NCI-H2107 treated with DMSO at 0.1 percent for 48 hours (cell line): ENCODE results near the gene GTSE1.
"Not testable (repeated sequence)": the region's sequence is repeated elsewhere in the genome, so short reads cannot be mapped to it uniquely, and the experiment has no call there.

Experiments used
- DNase-seq: peaks from one replicate; lab custom pipeline; 2025; ENCODE audit not compliant: unreplicated experiment; lab: John Stamatoyannopoulos, UW

Gene GTSE1

GRCh38 chr22:46292173-46292572, 4.5 kb upstream of the GTSE1 start:
- DNase-seq, result no peak

DNA sequence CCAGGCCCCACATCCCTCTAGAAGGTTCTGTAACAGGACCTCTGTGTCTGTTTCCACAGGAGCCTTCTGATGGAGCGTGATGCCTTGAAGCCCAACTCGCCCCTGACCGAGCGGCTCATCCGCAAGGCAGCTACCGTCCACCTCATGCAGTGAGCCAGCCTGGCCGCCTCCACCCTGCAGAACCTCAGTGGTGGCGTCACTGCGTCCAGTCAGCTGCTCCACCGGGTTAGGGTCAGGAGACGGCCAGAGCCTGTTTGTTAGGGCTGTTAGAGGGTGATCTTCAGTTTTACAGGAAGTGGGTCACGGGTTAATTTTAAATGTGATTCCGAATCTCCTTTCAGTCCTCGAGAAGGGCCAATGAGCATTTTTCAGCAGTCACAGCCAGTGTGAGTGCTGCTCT, 3.9 kb upstream of the GTSE1 start:
- no peak for DNase-seq

DNA sequence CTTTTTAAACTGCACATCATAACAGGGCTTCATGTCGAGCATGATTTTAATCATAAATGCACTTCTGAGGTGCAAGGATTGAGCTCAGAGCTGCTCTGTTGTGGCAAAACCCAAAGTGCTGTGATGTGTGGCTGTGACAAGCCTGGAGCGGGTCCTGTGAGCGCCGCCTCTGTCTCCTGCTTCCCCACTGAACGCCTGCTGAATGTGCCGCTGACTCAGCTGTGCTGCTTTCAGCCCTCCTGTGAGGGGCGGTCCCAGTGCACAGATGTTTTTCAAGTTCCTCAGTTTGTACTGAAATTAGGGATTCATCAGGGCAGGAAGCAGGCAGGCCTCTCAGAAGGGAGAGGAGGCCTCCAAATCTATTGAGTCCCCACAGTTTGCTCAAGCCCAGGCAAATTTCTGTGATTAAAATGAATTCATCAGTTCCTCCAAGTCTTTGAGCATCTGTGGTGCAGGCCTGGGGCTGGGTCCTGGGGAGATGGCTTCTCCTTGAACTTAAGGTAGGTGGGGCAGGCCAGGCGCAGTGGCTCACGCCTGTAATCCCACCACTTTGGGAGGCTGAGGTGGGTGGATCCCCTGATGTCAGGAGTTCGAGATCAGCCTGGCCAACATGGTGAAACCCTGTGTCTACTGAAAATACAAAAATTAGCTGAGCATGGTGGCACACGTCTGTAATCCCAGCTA, 3.0 kb upstream of the GTSE1 start:
- no peak for DNase-seq

- no peak for DNase-seq
Measured at GRCh38 chr22:46294784-46295183, 1.9 kb upstream of the GTSE1 start.

DNA sequence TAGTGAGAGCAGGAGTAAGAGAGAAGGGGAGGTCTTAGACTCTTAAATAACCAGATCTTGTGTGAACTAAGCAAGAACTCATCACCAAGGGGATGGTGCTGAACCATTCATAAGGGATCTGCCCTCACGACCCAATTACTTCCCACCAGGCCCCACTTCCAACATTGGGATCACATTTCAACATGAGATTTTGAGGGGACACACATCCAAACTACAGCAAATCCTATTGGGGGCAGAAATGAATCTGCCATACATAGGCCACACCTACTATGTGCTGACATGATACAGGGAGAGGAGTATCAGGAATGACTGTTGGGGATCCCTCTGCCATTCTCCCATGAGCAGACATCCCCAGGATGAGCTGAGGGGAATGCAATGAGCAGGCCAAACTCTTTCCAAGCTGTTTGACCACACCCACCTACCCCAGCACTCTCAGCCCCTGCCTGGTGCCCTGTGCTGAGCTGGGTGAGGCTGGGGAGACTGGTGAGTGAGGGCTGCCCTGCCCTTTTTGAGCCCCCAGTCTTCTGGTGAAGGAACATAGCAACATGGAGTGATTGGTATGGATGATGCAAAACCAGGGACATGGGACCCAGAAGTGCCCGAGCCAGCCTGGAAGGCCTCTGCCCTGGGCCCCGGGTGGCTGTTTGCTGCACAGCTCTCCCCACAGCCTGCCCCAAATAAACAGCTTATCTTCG, 1.2 kb upstream of the GTSE1 start:
- DNase-seq, result no peak

DNA sequence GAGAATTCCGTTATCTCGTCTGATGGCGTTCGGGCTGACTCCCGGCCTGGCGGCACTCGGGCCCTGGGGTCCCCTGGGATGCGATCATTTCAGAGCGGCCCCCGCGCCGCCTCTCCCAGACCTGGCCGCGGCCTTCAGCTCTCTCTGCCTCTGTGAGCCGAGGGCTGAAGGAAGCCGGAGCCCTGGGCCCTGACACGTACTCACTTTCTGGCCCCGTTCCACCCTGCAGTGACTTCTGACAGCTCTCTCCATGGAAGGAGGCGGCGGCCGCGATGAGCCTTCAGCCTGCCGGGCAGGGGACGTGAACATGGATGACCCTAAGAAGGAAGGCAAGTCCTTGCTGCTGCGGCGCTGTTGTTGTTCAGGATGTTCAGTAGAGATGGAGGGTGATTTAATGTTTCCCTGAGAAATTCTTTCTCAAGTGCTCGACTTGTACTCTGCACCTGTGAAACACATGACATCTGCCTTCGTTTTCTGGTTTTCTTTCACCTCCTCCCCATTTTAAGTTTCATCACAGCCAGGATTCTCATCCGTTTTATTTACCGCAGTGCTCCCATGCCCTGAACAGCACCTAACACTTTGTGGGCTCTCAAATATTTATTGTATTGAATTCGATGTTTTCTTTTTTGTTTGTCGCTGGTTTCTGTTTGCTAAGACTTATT, 612 bp downstream of the GTSE1 start:
- peak; percentile 14 for DNase-seq

- no peak for DNase-seq
Measured at GRCh38 chr22:46299101-46299500, 2.4 kb downstream of the GTSE1 start.

GRCh38 chr22:46300491-46300890, 3.8 kb downstream of the GTSE1 start:
- DNase-seq, result no peak

GRCh38 chr22:46303347-46303965, 6.8 kb downstream of the GTSE1 start:
- DNase-seq, result no peak

GRCh38 chr22:46308283-46308988, 11.8 kb downstream of the GTSE1 start:
- DNase-seq, result no peak

GRCh38 chr22:46309526-46310085, 12.9 kb downstream of the GTSE1 start:
- no peak for DNase-seq

- no peak for DNase-seq
Measured at GRCh38 chr22:46312056-46312455, 15.4 kb downstream of the GTSE1 start.

DNA sequence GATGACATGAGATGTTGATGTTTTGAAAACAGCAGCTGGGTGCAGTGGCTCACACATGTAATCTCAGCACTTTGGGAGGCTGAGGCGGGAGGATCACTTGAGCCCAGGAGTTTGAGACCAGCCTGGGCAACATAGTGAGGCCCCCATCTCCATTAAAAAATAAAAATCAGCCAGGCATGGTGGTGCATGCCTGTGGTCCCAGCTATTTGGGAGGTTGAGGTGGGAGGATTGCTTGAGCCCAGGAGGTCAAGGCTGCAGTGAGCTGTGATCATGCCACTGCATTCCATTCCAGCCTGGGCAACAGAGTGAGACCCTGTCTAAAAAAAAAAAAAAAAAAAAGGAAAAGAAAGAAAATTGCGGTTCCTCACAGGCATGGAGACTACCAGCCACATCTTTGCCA, 16.2 kb downstream of the GTSE1 start:
- not testable (repeated sequence) for DNase-seq

DNA sequence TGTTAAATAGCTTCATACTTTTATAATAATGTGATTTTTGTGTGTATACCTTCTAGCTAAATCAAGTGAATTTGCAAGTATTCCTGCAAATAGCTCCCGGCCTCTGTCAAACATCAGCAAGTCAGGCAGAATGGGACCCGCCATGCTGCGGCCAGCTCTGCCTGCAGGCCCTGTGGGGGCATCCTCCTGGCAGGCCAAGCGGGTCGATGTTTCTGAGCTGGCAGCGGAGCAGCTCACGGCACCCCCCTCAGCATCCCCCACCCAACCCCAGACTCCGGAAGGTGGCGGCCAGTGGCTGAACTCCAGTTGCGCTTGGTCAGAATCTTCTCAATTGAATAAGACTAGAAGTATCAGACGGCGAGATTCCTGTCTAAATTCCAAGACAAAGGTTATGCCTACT, 19.3 kb downstream of the GTSE1 start:
- DNase-seq, result no peak

GRCh38 chr22:46317646-46318045, 21.0 kb downstream of the GTSE1 start:
- no peak for DNase-seq

DNA sequence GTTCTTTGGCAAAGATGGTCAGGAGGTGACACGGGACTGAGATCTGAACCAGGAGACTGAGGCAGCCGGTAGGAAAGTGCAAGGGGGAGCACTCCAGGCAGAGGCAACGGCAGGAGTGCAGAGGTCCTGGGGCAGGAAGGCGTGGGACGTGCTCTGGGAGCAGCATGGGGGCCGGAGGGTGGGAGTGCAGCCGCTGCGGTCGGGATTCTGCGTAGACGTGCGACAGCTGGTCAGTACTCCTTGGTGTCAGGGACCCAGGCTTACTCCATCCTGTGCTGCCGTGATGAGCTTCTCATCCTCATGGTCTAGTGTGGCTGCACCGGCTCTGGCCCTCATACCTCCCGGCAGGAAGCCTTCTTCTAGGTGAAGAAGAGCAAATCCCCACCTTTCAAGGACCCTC, 21.9 kb downstream of the GTSE1 start:
- DNase-seq, result no peak

GRCh38 chr22:46319319-46319718, 22.6 kb downstream of the GTSE1 start:
- no peak for DNase-seq

DNA sequence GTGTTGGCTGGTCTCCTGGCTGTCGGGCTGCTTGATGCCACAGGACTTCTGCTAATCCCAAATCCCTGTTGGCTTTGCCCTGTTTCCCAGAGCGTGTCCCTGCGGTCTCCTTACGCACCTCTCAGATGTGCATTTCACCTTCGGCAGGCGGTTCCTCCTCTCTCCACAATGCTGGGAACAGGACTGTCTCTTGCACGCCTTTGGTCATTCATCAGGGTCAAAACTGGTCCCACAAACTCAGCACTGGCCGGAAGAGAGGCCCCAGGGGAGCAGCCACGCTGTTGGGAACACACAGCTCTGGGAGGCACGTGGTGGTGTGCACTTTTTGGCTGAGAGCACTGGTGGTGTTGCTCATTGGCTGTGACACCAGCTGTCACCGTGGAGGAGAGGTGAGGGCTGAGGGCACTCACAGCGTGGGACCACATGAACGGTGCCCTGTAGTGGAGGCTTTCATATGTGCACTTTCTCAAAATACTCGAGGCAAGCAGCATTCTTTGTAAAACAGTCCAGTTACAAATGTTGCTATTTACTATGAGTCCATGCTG, 23.6 kb downstream of the GTSE1 start:
- DNase-seq, result no peak

DNA sequence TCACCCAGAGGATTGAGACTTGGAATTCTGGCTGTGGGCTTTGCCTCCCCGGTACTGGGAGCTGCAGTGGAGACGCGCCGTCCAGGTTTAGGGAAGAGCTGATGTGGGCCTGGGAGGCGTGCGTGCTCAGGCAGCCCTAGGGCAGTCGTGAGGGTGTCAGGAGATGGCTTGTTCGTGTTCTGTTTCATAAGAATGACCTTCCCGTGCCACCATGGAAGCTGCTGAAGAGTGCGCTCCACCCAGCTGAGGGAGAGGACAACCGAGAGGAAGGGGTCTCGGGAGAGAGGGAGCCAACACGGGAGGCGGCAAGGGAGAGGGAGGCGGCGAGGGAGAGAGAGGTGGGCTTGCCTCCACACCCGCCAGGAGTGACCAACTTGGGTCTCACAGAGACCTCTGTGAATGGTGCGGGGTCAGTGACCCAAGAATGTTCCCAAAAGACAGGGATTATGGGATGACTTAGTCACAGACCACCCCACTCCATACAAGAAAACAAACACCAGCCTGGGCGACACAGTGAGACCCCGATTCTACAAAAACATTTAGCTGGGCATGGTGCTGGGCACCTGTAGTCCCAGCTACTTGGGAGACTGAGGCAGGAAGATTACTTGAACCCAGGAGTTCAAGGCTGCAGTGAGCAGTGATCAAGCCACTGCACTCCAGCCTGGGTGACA, 24.2 kb downstream of the GTSE1 start:
- DNase-seq, result no peak

- no peak for DNase-seq
Measured at GRCh38 chr22:46322711-46323110, 26.0 kb downstream of the GTSE1 start.
